ENCODE measurements around the gene FERD3L.
"Not testable (repeated sequence)": the region's sequence is repeated elsewhere in the genome, so short reads cannot be mapped to it uniquely, and the experiment has no call there.

FERD3L gene

GRCh38 chr7:19144661-19145433 lies at the start of gene FERD3L:
FERD3L (minus strand) TSS chr7:19145421; CDS start chr7:19145362, 59 bp downstream.
- DNase-seq, result no peak
- in situ Hi-C loops (cut with MboI; ENCODE audit: low pct_unique_long_range_greater_than_20kb, low sequenced_read_pairs), result no loop called here

- in situ Hi-C loops (cut with MboI; ENCODE audit: low pct_unique_long_range_greater_than_20kb, low sequenced_read_pairs); DNase-seq: not testable (repeated sequence)
Observed at GRCh38 chr7:19194417-19194816, 49.2 kb upstream of the FERD3L start.

GRCh38 chr7:19181634-19182033 lies 36.4 kb upstream of the FERD3L start:
- in situ Hi-C loops (cut with MboI; ENCODE audit: low pct_unique_long_range_greater_than_20kb, low sequenced_read_pairs), result no loop called here

GRCh38 chr7:19178595-19178994 lies 33.4 kb upstream of the FERD3L start:
- in situ Hi-C loops (cut with MboI; ENCODE audit: low pct_unique_long_range_greater_than_20kb, low sequenced_read_pairs), result no loop called here
- DNase-seq, result no peak

More at GRCh38 chr7:19181634-19182033, 36.4 kb upstream of the FERD3L start:
- no peak for DNase-seq

- in situ Hi-C loops (cut with MboI; ENCODE audit: low pct_unique_long_range_greater_than_20kb, low sequenced_read_pairs), result no loop called here
- DNase-seq, result peak; percentile 8
Observed at GRCh38 chr7:19177269-19177668, 32.0 kb upstream of the FERD3L start.

- no peak for DNase-seq
- in situ Hi-C loops (cut with MboI; ENCODE audit: low pct_unique_long_range_greater_than_20kb, low sequenced_read_pairs), result no loop called here
Observed at GRCh38 chr7:19175241-19175640, 30.0 kb upstream of the FERD3L start.

GRCh38 chr7:19161671-19162070 lies 16.4 kb upstream of the FERD3L start:
- DNase-seq, result no peak

GRCh38 chr7:19146699-19147098 lies 1.5 kb upstream of the FERD3L start:
- DNase-seq, result peak; percentile 21

More at GRCh38 chr7:19161671-19162070, 16.4 kb upstream of the FERD3L start:
- in situ Hi-C loops (cut with MboI; ENCODE audit: low pct_unique_long_range_greater_than_20kb, low sequenced_read_pairs), result no loop called here

GRCh38 chr7:19145434-19146115 lies 354 bp upstream of the FERD3L start:
- no peak for DNase-seq
- in situ Hi-C loops (cut with MboI; ENCODE audit: low pct_unique_long_range_greater_than_20kb, low sequenced_read_pairs), result no loop called here

More at GRCh38 chr7:19146699-19147098, 1.5 kb upstream of the FERD3L start:
- in situ Hi-C loops (cut with MboI; ENCODE audit: low pct_unique_long_range_greater_than_20kb, low sequenced_read_pairs), result no loop called here

GRCh38 chr7:19143881-19144574 lies 1.2 kb downstream of the FERD3L start:
- in situ Hi-C loops (cut with MboI; ENCODE audit: low pct_unique_long_range_greater_than_20kb, low sequenced_read_pairs), result no loop called here

GRCh38 chr7:19139706-19140327 lies 5.4 kb downstream of the FERD3L start:
- no peak for DNase-seq
- in situ Hi-C loops (cut with MboI; ENCODE audit: low pct_unique_long_range_greater_than_20kb, low sequenced_read_pairs), result no loop called here

More at GRCh38 chr7:19143881-19144574, 1.2 kb downstream of the FERD3L start:
- no peak for DNase-seq

GRCh38 chr7:19133886-19134285 lies 11.3 kb downstream of the FERD3L start:
- in situ Hi-C loops (cut with MboI; ENCODE audit: low pct_unique_long_range_greater_than_20kb, low sequenced_read_pairs), result no loop called here
- no peak for DNase-seq

- DNase-seq, result no peak
- in situ Hi-C loops (cut with MboI; ENCODE audit: low pct_unique_long_range_greater_than_20kb, low sequenced_read_pairs), result no loop called here
Observed at GRCh38 chr7:19133390-19133789, 11.8 kb downstream of the FERD3L start.

- in situ Hi-C loops (cut with MboI; ENCODE audit: low pct_unique_long_range_greater_than_20kb, low sequenced_read_pairs), result no loop called here
- DNase-seq, result no peak
Observed at GRCh38 chr7:19128856-19129255, 16.4 kb downstream of the FERD3L start.

GRCh38 chr7:19121977-19122588 lies 23.1 kb downstream of the FERD3L start:
- DNase-seq, result peak; percentile 52
- in situ Hi-C loops (cut with MboI; ENCODE audit: low pct_unique_long_range_greater_than_20kb, low sequenced_read_pairs), result no loop called here

- in situ Hi-C loops (cut with MboI; ENCODE audit: low pct_unique_long_range_greater_than_20kb, low sequenced_read_pairs), result no loop called here
- no peak for DNase-seq
Observed at GRCh38 chr7:19119870-19120486, 25.2 kb downstream of the FERD3L start.

GRCh38 chr7:19119372-19119771 lies 25.8 kb downstream of the FERD3L start:
- in situ Hi-C loops (cut with MboI; ENCODE audit: low pct_unique_long_range_greater_than_20kb, low sequenced_read_pairs), result no loop called here
- no peak for DNase-seq

- in situ Hi-C loops (cut with MboI; ENCODE audit: low pct_unique_long_range_greater_than_20kb, low sequenced_read_pairs), result no loop called here
- no peak for DNase-seq
Observed at GRCh38 chr7:19118636-19119371, 26.4 kb downstream of the FERD3L start.
